IMR-90 (cell line): Measurements from ENCODE around the gene KCTD8. TPM values are rescaled to one million over a fixed set of nuclear protein-coding genes. Genes with fewer than 3 reads are reported as not detected.

Source experiments
- ATAC-seq: fragments of 200-7000 bp; cut with Tn5 transposase; 2 replicates; pipeline ENCODE4 v1.9.1; 2020; ENCODE audit warnings: low read depth, mild to moderate bottlenecking, moderate library complexity
- BruUV-seq: library from RNA; stranded (reverse); fragments of 400-500 nt; replicated peaks from 2 replicates; lab custom pipeline; 2021; lab: Mats Ljungman, UMichigan
- CTCF ChIA-PET: fragments of 300-600 bp; formaldehyde crosslinking; extraction: SDS; loops from one replicate; lab custom pipeline; 2021; ENCODE audit warnings: antibody characterized with exemption; lab: Yijun Ruan, JAX
- POLR2A ChIA-PET: fragments of 300-600 bp; sonication (Branson Sonifier 250); formaldehyde crosslinking; loops from one replicate; lab custom pipeline; 2022; ENCODE audit warnings: antibody characterized with exemption; ENCODE audit not compliant: unreplicated experiment; lab: Charles Lee
- DNase-seq: peaks from one replicate; pipeline ENCODE4 v3.0.0; 2013
- H2AFZ ChIP-seq: replicated peaks from 2 replicates; pipeline ENCODE3; 2013; ENCODE audit warnings: low read length, mild to moderate bottlenecking; ENCODE audit not compliant: poor library complexity
- H2AK5ac ChIP-seq: 2 replicates; pipeline ENCODE4 v1.6.1; 2013; ENCODE audit warnings: low read depth, low read length, inconsistent platforms
- H2AK9ac ChIP-seq: replicated peaks from 2 replicates; pipeline ENCODE3; 2013; ENCODE audit warnings: mild to moderate bottlenecking, low read depth, low read length, moderate library complexity; ENCODE audit not compliant: poor library complexity
- H2BK120ac ChIP-seq: 2 replicates; pipeline ENCODE4 v1.6.1; 2013; ENCODE audit warnings: low read depth, low read length, inconsistent platforms
- H2BK15ac ChIP-seq: 3 replicates; pipeline ENCODE4 v1.6.1; 2013; ENCODE audit warnings: low read depth, low read length, inconsistent platforms
- H2BK20ac ChIP-seq: 2 replicates; pipeline ENCODE4 v1.6.1; 2013; ENCODE audit warnings: low read depth, mild to moderate bottlenecking, inconsistent platforms, low read length, moderate library complexity
- H2BK5ac ChIP-seq: 2 replicates; pipeline ENCODE4 v1.6.1; 2013; ENCODE audit warnings: mild to moderate bottlenecking, low read depth, low read length, inconsistent platforms; ENCODE audit not compliant: poor library complexity, severe bottlenecking
- H3K14ac ChIP-seq: replicated peaks from 2 replicates; pipeline ENCODE4 v1.6.1; 2013; ENCODE audit warnings: low read depth, low read length, inconsistent platforms
- H3K18ac ChIP-seq: 2 replicates; pipeline ENCODE4 v1.6.1; 2013; ENCODE audit warnings: low read depth, low read length, control low read depth
- H3K23ac ChIP-seq: 2 replicates; pipeline ENCODE4 v1.6.1; 2013; ENCODE audit warnings: low read depth, low read length, inconsistent platforms
- H3K27ac ChIP-seq: 2 replicates; pipeline ENCODE4 v1.5.1; 2013; ENCODE audit warnings: mild to moderate bottlenecking, control low read depth, low read length; ENCODE audit not compliant: insufficient read depth
- H3K27me3 ChIP-seq: 2 replicates; pipeline ENCODE4 v1.6.1; 2013; ENCODE audit warnings: low read length; ENCODE audit not compliant: control insufficient read depth, insufficient read depth
- H3K36me3 ChIP-seq: 2 replicates; pipeline ENCODE4 v1.6.1; 2013; ENCODE audit warnings: low read length, mixed read lengths; ENCODE audit not compliant: control insufficient read depth, insufficient read depth
- H3K4ac ChIP-seq: 2 replicates; pipeline ENCODE4 v1.6.1; 2013; ENCODE audit warnings: low read depth, low read length, inconsistent platforms
- H3K4me1 ChIP-seq: 2 replicates; pipeline ENCODE4 v1.6.1; 2013; ENCODE audit warnings: low read length, mixed read lengths; ENCODE audit not compliant: control insufficient read depth, insufficient read depth
- H3K4me2 ChIP-seq: 2 replicates; pipeline ENCODE4 v1.6.1; 2013; ENCODE audit warnings: low read depth, mild to moderate bottlenecking, control low read depth, low read length, moderate library complexity
- H3K4me3 ChIP-seq: 2 replicates; pipeline ENCODE4 v1.5.1; 2013; ENCODE audit warnings: low read depth, mild to moderate bottlenecking, control low read depth, low read length, moderate library complexity; ENCODE audit not compliant: insufficient read depth
- H3K56ac ChIP-seq: 2 replicates; pipeline ENCODE4 v1.6.1; 2013; ENCODE audit warnings: low read length, inconsistent platforms; ENCODE audit not compliant: insufficient read depth; ENCODE audit errors: extremely low read depth
- H3K79me1 ChIP-seq, 2 experiments: 2 replicates each; pipeline ENCODE4 v1.6.1; 2013; ENCODE audit warnings: low read length in 2 of 2, inconsistent platforms in 1 of 2, low read depth in 1 of 2
- H3K9ac ChIP-seq: 2 replicates; pipeline ENCODE4 v1.6.1; 2013; ENCODE audit warnings: low read depth, low read length, control low read depth
- H3K9me1 ChIP-seq: 2 replicates; pipeline ENCODE4 v1.6.1; 2013; ENCODE audit warnings: low read length, inconsistent platforms; ENCODE audit not compliant: insufficient read depth
- H3K9me3 ChIP-seq: 2 replicates; pipeline ENCODE4 v1.6.1; 2013; ENCODE audit warnings: low read length; ENCODE audit not compliant: control insufficient read depth, insufficient read depth
- H4K20me1 ChIP-seq: 2 replicates; pipeline ENCODE4 v1.6.1; 2013; ENCODE audit warnings: low read length, inconsistent platforms; ENCODE audit not compliant: insufficient read depth
- H4K5ac ChIP-seq: 2 replicates; pipeline ENCODE4 v1.6.1; 2013; ENCODE audit warnings: mild to moderate bottlenecking, low read depth, low read length, control low read depth
- H4K8ac ChIP-seq, 2 experiments: 2 replicates each; pipeline ENCODE4 v1.6.1; 2013; ENCODE audit warnings: low read depth in 2 of 2, low read length in 2 of 2, control low read depth in 1 of 2, inconsistent platforms in 1 of 2
- H4K91ac ChIP-seq: 2 replicates; pipeline ENCODE4 v1.6.1; 2013; ENCODE audit warnings: low read depth, low read length, inconsistent platforms; ENCODE audit not compliant: insufficient read depth
- CEBPB ChIP-seq: IDR thresholded peaks from 2 replicates; pipeline ENCODE4 v1.6.1; 2012; ENCODE audit warnings: low read depth, low read length, improper control_type of control experiment
- NFE2L2 ChIP-seq: fragments of 150-350 bp; IDR thresholded peaks from 2 replicates; pipeline ENCODE4 v1.6.1; 2016; ENCODE audit warnings: low read depth, mild to moderate bottlenecking, low read length
- RCOR1 ChIP-seq: IDR thresholded peaks from 2 replicates; pipeline ENCODE4 v1.6.1; 2012; ENCODE audit warnings: mild to moderate bottlenecking, low read length, improper control_type of control experiment; ENCODE audit not compliant: insufficient replicate concordance
- RFX5 ChIP-seq: IDR thresholded peaks from 2 replicates; pipeline ENCODE4 v1.8.0; 2012; ENCODE audit warnings: low read depth, mild to moderate bottlenecking, low read length, moderate library complexity
- WGBS, 2 experiments: methylation state at CpG; one replicate each; pipeline versions ENCODE4 v1.1.5 to v1.1.7; 2013; ENCODE audit warnings: missing lambda C conversion rate in 2 of 2; ENCODE audit not compliant: insufficient read length in 1 of 2; ENCODE audit errors: extremely low coverage in 2 of 2; 5-methylcytosine and 5-hydroxymethylcytosine counted together
- dilution Hi-C: fragments of 300-500 bp; cut with HindIII; formaldehyde crosslinking; loops from one replicate; pipeline ENCODE4 v1.14.3; 2018; ENCODE audit warnings: low sequenced_read_pairs; ENCODE audit not compliant: unreplicated experiment
- in situ Hi-C: fragments of 300-500 bp; cut with MboI; formaldehyde crosslinking; loops from 3 replicates; pipeline ENCODE4 v1.14.3; 2019; ENCODE audit warnings: low sequenced_read_pairs, inconsistent platforms, mixed read lengths
- intact Hi-C: fragments of 100-400 bp; cut with micrococcal nuclease; formaldehyde crosslinking; loops from 2 replicates; pipeline ENCODE4 v1.10.0; 2022
- polyA plus RNA-seq, 3 experiments: library from polyadenylated mRNA; depleted of rRNA; stranded (reverse); fragments of >200 nt; gene quantifications; 2 replicates each; pipeline ENCODE4 v1.2.3, GENCODE V29; 2012; ENCODE audit warnings: low replicate concordance in 1 of 3
- total RNA-seq: library from RNA; depleted of rRNA; stranded (reverse); fragments of >200 nt; gene quantifications from 2 replicates; pipeline ENCODE4 v1.2.3, GENCODE V29; 2012

Gene KCTD8
- total and polyA plus RNA-seq, 2 of the 4 experiments (the other 2 are of a cell fraction), result 0.03 TPM; not detected in 1

GRCh38 chr4:44415251-44415650 lies 33.4 kb downstream of the KCTD8 start:
- Histone ChIP-seq H3K4me3 (no peak overlapping the region), H3K4me1 (no peaks in the 10 kb centered on the region), H3K18ac (no peak overlapping the region), H2AK9ac (no peak overlapping the region), H3K14ac (no peak overlapping the region), H2AK5ac (no peak overlapping the region), H3K27ac (no peak overlapping the region), H3K56ac (no peak overlapping the region), H3K9me1 (no peaks in the 10 kb centered on the region), H4K91ac (no peak overlapping the region), H3K4ac (no peak overlapping the region), H3K79me1 (no peaks in the 10 kb centered on the region), H2BK5ac (no peak overlapping the region), H2AFZ (no peak overlapping the region), H2BK20ac (no peak overlapping the region), H3K4me2 (no peak overlapping the region), H2BK15ac (no peak overlapping the region), H4K8ac (no peak overlapping the region), H3K36me3 (no peaks in the 10 kb centered on the region), H3K9me3 (peaks cover 1% of the 10 kb centered on the region; the same call in 1 of the 2 replicates), H4K20me1 (no peaks in the 10 kb centered on the region), H2BK120ac (no peak overlapping the region), H4K5ac (no peak overlapping the region), H3K27me3 (no peaks in the 10 kb centered on the region), H3K9ac (no peak overlapping the region), H3K23ac (no peak overlapping the region)
- intact Hi-C loops, result no loop called here
- ChIA-PET POLR2A (no interaction called here), CTCF (no interaction called here)
- in situ Hi-C loops, result no loop called here
- DNase-seq (no peak), ATAC-seq (no peak)
- no CpG with 5 or more reads among the region's 1 CpG for WGBS, 2 experiments
- BruUV-seq, result no TSS peak
- dilution Hi-C loops, result no loop called here
- TF ChIP-seq NFE2L2 (no peak), RFX5 (no peak), CEBPB (no peak), RCOR1 (no peak)
